ENCODE measurements around the gene FZR1.
"Not testable (repeated sequence)": the region's sequence is repeated elsewhere in the genome, so short reads cannot be mapped to it uniquely, and the experiment has no call there.

FZR1 gene

DNA sequence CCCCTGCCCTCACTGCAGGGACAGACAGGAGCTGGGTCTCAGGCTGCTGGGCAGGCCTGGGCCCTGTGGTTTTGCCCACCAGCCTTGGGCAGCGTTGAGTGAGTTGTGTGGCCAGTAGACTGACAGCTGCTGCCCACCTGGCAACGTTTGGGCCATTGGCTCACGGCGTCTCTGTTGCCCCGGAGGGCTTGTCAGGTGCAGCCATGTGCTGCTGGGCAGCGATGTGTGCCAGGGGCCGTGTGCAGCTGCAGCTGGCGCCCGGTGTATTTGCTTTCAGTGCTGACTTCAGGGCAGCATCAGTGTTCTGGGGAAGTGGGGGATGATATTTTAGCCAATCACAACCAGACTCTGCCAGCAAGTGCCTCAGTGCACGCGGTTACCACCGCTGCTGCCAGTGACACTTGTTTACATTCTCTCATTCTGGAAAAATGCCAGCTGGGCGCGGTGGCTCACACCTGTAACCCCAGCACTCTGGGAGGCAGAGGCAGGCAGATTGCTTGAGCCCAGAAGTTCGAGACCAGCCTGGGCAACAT is 10.6 kb downstream of the FZR1 start:
- DNase-seq: peak; percentile 62 to 70

DNA sequence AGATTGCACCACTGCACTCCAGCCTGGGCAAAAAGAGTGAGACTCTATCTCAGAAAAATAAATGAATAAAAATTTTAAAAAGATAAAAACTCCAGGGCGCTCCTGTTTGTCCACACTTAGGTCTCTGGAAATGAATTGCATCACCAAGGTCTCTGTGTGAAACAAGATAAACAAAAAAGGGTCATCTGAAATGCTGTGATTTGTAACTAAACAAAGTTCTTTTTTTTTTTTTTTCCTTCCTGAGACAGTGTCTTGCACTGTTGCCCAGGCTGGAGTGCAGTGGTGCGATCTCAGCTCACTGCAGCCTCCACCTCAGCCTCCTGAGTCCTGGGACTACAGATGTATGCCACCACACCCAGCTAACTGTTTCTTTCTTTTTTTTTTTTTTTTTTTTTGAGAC is 11.5 kb downstream of the FZR1 start:
- DNase-seq: no peak

DNA sequence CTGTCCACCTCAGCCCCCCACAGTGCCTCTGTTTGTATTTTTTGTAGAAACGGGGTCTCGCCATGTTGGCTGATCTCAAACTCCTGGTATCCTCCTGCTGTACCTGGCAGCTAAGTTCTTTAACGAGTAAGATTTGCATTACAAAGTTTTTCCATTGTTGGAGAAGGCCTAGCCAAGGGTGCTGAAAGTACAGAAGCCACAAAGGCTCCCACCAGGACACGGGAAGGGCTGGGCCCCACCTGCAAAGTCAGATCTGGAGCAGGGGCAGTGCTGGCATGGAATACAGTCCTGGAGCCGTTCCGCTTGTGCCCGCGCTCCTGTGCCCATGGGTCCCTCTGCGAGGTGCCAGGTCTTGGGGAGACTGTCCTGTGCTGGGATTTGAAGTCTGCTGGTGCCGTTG is 12.1 kb downstream of the FZR1 start:
- no peak for DNase-seq

GRCh38 chr19:3518659-3519058 is 12.5 kb downstream of the FZR1 start:
- no peak for DNase-seq

DNA sequence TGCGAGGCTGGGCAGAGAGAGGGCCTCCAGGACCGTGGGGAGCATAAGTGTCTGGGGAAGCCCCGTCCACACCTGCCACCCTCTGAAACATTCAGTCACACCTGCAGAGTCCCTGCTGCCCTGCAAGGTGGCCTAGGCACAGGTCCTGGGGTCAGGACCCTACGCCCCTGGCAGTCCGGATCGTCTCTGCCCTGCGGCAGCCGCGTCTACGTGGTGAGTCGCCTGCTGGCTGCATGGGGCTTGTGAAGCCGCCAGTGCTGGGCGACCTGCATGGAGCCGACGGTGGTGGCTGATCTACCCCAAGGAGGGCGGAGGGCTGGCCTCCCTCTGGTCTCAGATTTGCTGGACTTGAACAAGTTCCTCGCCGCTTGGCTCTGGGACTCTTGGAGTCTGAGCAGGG is 13.0 kb downstream of the FZR1 start:
- no peak for DNase-seq

- no peak for DNase-seq
These were observed 14.3 kb downstream of the FZR1 start for GRCh38 chr19:3520166-3521103.

- DNase-seq: no peak
These were observed 15.0 kb downstream of the FZR1 start for GRCh38 chr19:3521104-3521445.

GRCh38 chr19:3522421-3523360 is 16.6 kb downstream of the FZR1 start:
- DNase-seq: no peak

GRCh38 chr19:3523361-3524077 is 17.4 kb downstream of the FZR1 start:
- no peak for DNase-seq

- DNase-seq: no peak
These were observed 18.1 kb downstream of the FZR1 start for GRCh38 chr19:3524078-3524842.

DNA sequence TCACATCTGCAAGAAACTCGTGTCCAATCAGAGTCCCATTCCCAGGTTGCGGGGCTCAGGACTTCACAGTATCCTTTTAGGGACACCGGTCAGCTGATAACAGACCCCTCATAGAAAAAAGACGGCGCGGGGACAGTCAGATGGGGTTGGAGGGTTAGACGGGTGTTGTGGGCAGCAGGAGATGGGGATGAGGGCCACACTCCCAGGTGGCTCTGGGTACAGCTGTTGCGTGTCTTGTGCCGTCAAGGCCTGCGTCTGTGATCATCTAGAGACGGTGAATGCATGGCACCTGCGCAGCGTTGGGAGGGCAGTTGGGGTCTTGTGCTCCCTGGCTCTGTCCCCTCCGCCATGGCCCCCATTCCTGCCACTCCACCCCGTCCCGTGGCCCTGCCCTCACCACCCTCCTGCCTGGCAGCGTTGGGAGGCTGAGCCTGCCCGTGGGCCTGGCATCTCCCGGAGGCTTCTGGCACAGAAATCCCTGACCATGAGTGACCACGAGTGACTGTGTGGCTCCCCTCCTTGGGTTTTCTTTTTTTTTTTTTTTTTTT is 18.9 kb downstream of the FZR1 start:
- DNase-seq: no peak

DNA sequence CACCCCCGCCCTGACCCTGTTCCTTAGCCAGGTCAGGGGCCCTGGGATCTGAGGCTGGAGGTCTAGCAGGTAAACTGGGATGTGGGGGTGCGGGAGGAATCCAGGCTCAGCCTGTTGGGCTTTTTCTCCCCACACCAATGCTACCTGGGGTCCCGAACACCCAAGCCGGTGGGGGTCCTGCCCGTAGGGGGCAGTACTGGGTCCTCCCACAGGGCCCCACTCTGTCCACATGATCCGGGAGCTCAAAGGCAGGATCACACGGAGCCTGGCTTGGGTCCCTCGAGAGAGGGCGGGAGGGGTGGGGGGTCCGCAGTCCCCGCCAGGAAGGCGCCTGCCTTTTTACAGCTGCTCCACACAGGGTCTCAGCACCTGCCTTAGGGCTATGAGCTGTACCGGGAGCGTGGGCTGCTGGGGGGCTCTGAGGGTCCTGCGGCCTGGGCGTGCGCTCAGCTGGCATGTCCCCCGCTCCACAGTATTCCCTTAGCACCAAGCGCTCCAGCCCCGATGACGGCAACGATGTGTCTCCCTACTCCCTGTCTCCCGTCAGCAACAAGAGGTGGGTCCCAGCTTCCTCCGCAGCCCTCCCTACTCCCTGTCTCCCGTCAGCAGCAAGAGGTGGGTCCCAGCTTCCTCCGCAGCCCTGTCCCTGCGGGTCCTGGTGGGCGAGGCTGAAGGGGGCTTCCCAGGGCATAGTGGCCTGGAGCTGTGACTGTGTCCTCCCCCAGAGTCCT is 20.6 kb downstream of the FZR1 start:
- DNase-seq: no peak

DNA sequence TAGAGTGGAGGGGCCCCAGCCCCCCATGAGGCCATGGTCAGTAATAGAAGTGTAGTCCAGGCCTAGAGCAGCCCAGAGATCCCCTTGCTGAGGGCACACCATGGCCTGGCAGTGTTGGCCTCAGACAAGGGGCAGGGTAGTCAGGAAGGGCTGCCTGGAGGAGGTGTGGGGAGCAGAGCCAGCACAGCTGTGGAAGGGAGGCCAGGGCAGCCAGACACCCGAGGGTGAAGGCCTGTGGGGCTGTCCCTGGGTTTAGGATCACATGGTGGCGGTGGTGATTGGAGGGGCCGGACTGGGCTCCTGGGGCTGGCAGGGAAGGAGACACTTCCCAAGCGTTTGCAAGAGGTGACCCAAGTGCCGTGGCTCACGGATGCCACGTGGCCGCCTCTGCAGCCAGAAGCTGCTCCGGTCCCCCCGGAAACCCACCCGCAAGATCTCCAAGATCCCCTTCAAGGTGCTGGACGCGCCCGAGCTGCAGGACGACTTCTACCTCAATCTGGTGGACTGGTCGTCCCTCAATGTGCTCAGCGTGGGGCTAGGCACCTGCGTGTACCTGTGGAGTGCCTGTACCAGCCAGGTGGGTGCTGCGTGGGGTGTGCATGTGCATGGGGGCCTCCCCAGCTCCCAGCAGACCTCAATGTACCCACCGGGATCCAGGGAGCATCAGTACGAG is 21.3 kb downstream of the FZR1 start:
- DNase-seq: no peak

DNA sequence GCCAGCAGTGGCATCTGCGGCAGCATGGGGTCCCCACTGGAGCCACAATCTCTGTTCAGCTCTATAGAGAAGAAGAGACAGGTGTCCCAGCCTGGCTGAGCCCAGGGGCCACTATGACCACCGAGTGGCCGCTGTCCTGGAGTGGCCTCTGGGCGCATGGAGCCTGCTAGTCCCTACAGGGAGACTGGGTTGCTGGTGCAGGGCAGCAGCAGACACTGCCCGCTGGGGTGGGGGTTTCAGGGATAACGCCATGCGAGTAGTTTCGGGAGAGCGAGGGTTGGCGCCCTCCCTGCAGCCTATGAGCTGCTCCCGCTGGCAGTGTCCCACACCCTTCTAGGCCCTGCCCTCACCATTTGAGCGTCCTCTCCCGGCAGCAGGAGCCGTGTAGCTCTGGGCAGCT is 22.0 kb downstream of the FZR1 start:
- no peak for DNase-seq

DNA sequence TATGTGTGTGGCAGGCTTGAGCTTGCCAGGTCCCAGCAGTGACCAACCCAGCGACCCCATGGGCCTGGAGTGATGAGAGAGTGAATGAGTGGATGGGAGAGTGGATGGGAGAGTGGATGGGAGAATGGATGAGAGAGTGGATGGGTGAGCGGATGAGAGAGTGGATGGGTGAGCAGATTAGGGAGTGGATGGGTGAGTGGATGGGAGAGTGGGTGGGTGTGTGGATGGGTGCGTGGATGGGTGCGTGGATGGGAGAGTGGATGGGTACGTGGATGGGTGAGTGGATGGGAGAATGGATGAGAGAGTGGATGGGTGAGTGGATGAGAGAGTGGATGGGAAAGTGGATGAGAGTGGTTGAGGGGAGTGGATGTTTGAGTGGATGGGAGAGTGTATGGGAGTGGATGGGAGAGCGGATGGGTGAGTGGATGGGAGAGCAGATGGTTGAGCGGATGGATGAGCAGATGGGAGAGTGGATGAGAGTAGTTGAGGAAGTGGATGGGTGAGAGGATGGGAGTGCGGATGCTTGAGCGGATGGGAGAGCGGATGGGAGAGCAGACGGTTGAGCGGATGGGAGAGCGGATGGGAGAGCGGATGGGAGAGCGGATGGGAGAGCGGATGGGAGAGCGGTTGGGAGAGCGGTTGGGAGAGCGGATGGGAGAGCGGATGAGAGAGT is 22.6 kb downstream of the FZR1 start:
- no peak for DNase-seq

DNA sequence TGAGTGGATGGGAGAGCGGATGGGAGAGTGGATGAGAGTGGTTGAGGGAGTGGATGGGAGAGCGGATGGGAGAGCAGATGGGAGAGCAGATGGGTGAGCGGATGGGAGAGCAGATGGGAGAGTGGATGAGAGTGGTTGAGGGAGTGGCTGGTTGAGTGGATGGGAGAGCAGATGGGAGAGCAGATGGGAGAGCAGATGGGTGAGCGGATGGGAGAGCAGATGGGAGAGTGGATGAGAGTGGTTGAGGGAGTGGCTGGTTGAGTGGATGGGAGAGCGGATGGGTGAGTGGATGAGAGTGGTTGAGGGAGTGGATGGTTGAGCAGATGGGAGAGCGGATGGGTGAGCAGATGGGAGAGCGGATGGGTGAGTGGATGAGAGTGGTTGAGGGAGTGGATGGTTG is 23.2 kb downstream of the FZR1 start:
- DNase-seq: not testable (repeated sequence)

DNA sequence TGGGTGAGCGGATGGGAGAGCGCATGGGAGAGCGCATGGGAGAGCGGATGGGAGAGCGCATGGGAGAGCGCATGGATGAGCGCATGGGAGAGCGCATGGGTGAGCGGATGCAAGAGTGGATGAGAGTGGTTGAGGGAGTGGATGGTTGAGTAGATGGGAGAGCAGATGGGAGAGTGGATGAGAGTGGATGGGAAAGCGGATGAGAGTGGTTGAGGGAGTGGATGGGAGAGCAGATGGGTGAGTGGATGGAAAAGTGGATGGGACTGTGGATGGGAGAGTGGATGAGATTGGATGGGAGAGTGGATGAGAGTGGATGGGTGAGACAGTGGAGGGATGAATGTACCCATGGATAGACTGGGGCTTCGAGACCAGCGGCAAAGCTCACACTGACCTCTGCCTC is 24.3 kb downstream of the FZR1 start:
- no peak for DNase-seq

DNA sequence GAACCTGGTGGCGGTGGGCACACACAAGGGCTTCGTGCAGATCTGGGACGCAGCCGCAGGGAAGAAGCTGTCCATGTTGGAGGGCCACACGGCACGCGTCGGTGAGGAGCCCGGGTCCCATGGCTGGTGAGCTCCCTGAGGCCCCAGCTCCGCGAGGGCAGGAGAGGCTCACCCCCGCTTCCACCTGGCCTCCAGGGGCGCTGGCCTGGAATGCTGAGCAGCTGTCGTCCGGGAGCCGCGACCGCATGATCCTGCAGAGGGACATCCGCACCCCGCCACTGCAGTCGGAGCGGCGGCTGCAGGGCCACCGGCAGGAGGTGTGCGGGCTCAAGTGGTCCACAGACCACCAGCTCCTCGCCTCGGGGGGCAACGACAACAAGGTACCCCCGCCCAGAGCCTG is 25.6 kb downstream of the FZR1 start:
- DNase-seq: no peak

DNA sequence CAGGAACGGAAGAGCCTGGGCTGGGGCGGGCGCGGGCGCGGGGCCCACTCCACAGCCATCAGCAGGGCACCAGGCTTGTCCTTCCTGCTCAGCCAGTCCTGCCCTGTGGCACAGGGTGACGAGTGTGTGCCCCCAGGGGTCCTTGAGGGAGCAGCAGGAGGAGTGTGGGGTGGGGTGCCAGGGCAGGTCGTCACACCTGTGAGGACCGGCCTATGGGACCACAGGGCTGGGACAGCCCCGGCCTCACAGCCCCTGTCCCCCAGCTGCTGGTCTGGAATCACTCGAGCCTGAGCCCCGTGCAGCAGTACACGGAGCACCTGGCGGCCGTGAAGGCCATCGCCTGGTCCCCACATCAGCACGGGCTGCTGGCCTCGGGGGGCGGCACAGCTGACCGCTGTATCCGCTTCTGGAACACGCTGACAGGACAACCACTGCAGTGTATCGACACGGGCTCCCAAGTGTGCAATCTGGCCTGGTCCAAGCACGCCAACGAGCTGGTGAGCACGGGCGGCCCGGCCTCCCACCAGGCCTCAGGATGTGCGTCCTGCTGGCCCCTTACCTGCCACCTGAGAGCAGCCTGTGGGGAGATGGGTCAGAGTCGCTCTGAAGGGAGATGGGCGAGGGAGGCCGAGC is 26.2 kb downstream of the FZR1 start:
- DNase-seq: no peak
